Effector memory CD8-positive, alpha-beta T cell (primary cell): Measurements from ENCODE around the gene MTCL1.
A peak's percentile ranks its signal among the peaks of the same experiment; 100 is the strongest.
"Not testable (repeated sequence)": the region's sequence is repeated elsewhere in the genome, so short reads cannot be mapped to it uniquely, and the experiment has no call there.

Experiments
- ATAC-seq: fragments of 150-1000 bp; cut with Tn5 transposase; replicated peaks from 2 replicates; pipeline ENCODE4 v1.10.0; 2021; ENCODE audit warnings: mild to moderate bottlenecking, moderate library complexity
- DNase-seq, 3 experiments: peaks; one replicate each; pipeline ENCODE4 v3.0.0; 2021
- H3K27ac Mint-ChIP-seq, 2 donors: one replicate each; pipeline ENCODE4 v1.8.0; 2022; ENCODE audit warnings: mild to moderate bottlenecking in 2 of 2, mixed read lengths in 2 of 2, moderate library complexity in 2 of 2
- H3K27me3 Mint-ChIP-seq, 2 donors: one replicate each; pipeline ENCODE4 v1.8.0; 2022; ENCODE audit warnings: mixed read lengths in 2 of 2
- H3K36me3 Mint-ChIP-seq: one replicate; pipeline ENCODE4 v1.8.0; 2022; ENCODE audit warnings: mild to moderate bottlenecking, moderate library complexity, mixed read lengths; ENCODE audit not compliant: insufficient read depth
- H3K4me1 Mint-ChIP-seq, 2 donors: one replicate each; pipeline ENCODE4 v1.8.0; 2022; ENCODE audit warnings: low read depth in 2 of 2, mixed read lengths in 2 of 2
- H3K4me3 Mint-ChIP-seq, 2 donors: one replicate each; pipeline ENCODE4 v1.8.0; 2022; ENCODE audit warnings: mild to moderate bottlenecking in 2 of 2, mixed read lengths in 2 of 2, moderate library complexity in 2 of 2
- H3K9me3 Mint-ChIP-seq, 2 donors: one replicate each; pipeline ENCODE4 v1.8.0; 2022; ENCODE audit warnings: mixed read lengths in 2 of 2

MTCL1 gene

DNA sequence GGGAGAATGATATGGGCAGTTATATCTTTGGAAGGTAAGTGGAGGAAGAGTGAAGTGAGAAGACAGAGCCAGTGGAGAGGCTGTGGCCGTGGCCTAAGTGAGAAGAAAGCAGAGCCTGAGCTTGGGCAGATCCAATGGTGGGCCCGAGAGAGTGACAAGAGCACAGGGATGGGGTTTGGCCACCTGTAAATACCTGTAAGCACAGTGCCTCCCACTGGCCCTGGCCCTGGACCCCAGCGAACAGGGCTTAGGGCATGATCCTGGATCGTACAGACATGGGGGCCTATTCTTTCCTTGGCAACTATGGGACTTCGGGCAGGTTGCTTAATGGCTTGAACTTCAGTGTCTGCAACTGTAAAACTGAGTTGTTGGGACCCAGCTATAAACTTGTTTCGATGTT is 44.1 kb downstream of the MTCL1 start:
- Mint-ChIP-seq H3K4me1 (peaks cover 15 to 16% of the 10 kb centered on the region in 2 donors), H3K27me3 (no peaks in the 10 kb centered on the region), H3K4me3 (no peak overlapping the region), H3K36me3 (no peaks in the 10 kb centered on the region), H3K9me3 (no peaks in the 10 kb centered on the region), H3K27ac (no peak overlapping the region)
- no peak for DNase-seq
- no peak for ATAC-seq

DNA sequence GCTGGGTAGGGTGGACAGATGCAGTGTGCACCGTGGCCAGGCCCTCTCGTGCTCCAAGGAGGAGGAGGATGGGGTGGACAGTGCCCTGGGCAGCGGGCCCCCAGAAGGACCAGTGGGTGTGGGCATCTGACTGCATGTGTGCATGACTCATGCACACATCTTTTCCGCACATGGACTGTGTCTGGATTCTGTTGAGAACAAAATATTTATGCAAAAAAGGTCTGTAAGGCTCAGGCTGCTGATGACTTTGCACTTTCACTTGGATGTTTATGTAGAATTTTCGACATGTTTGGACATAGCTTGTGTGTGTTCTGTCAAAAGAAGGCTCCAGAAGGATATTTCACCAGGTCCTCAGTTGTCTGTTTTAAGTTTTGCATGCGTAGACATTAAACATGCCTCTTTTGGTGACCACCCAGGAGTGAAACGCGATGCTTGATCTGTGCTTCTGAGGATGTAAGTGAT is 45.6 kb downstream of the MTCL1 start:
- DNase-seq = no peak
- Mint-ChIP-seq H3K36me3 (no peaks in the 10 kb centered on the region), H3K9me3 (no peaks in the 10 kb centered on the region), H3K27ac (no peak overlapping the region), H3K27me3 (no peaks in the 10 kb centered on the region), H3K4me1 (peaks cover 12 to 21% of the 10 kb centered on the region in 2 donors), H3K4me3 (no peak overlapping the region)
- no peak for ATAC-seq

DNA sequence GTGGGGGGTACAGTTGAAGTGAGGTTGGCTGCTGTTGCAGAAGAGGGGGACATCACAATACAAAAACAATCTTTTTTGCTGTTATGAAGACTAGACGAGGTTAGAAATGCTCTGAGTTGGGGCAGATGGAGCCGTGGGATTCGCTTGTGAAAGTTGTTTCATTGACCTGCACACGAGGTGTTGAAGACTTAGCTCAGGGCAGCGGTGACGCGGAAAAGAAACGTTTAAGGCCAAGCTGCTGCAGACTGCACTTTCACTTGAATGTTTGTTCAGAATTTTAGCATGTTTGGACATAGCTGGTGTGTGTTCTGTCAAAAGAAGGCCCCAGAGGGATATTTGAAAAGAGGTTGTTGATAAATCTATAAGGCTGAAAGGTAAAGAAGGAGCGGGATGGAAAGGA is 46.3 kb downstream of the MTCL1 start:
- ATAC-seq (no peak), DNase-seq (no peak)
- no peaks in the 10 kb centered on the region for H3K36me3 Mint-ChIP-seq
- H3K4me1 Mint-ChIP-seq = peaks cover 14 to 24% of the 10 kb centered on the region in 2 donors
- no peaks in the 10 kb centered on the region for H3K9me3 Mint-ChIP-seq
- H3K27me3 Mint-ChIP-seq = no peaks in the 10 kb centered on the region
- no peak overlapping the region for H3K27ac Mint-ChIP-seq
- no peak overlapping the region for H3K4me3 Mint-ChIP-seq

DNA sequence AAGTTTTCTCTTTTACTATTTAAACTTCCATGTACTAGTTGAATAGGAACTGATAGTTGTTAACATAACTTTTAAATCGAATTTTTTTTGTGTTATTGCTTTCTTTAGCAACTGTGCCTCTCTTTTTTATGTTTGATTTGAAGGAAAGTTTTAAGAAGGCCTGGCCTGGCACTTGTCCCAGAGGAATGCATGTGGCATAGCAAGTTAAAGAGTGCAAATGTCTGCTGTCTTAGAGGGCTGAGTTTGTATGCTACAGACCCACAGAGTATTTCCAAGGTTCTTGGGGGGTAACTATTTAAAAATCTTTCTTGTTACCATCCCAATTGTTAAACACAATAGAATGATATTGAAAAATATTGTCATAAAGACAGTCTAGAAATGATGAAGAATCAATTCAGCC is 47.0 kb downstream of the MTCL1 start:
- H3K4me1 Mint-ChIP-seq = peaks cover 14 to 26% of the 10 kb centered on the region in 2 donors
- no peak for ATAC-seq
- no peak overlapping the region for H3K27ac Mint-ChIP-seq
- no peaks in the 10 kb centered on the region for H3K36me3 Mint-ChIP-seq
- no peak for DNase-seq
- H3K4me3 Mint-ChIP-seq = no peak overlapping the region
- H3K9me3 Mint-ChIP-seq = no peaks in the 10 kb centered on the region
- no peaks in the 10 kb centered on the region for H3K27me3 Mint-ChIP-seq

DNA sequence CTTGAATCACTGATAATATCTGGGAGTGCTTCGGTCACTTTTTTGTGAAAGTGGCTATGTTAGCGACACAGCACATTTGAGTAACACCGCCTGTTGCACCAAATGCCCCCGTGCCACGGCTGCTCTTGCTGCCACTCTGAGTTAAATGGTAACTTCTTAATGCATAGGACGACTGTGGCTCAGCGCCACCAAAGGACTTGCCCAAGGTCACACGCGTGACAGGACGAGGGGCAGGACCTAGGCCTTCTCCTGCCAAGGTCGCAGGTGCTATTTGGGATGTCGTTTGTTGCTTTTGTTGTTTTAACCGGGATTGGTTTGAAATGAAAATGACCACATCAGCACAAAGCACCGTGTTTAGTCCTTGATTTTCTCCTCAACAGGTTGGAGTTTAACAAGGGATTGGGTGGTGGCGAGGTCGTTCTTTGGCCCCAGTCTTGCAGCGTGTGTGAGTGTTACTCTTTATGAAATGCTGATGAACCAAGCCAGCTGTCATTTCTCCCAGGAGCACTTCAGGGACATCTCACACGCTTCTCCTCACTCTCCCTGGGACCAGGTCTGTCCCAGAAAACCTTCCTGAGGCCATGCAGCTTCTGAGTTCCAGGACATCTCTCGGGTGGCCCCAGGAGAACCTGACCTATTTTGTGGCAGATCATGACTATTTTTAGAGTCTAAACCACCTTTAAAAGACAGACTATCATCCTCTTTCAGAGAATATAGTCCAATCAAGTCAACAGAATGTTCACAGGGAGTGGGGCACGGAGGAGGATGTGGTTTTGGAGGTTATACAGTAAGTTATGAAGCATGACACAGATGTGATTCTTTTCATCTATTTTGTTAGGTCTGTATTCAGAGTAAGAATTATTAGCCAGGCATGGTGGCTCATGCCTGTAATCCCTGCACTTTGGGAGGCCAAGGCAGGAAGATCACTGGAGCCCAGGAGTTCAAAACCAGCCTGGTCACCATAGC is 49.9 kb downstream of the MTCL1 start:
- Mint-ChIP-seq H3K36me3 (no peaks in the 10 kb centered on the region), H3K4me3 (peak overlapping the region; percentile 76 to 81), H3K9me3 (no peaks in the 10 kb centered on the region), H3K4me1 (peaks cover 13 to 26% of the 10 kb centered on the region in 2 donors), H3K27ac (peak overlapping the region; percentile 20 to 80), H3K27me3 (peaks cover 0 to 6% of the 10 kb centered on the region in 2 donors)
- DNase-seq (peak; percentile 41 to 48 (median 45)), ATAC-seq (peak; percentile 99)

DNA sequence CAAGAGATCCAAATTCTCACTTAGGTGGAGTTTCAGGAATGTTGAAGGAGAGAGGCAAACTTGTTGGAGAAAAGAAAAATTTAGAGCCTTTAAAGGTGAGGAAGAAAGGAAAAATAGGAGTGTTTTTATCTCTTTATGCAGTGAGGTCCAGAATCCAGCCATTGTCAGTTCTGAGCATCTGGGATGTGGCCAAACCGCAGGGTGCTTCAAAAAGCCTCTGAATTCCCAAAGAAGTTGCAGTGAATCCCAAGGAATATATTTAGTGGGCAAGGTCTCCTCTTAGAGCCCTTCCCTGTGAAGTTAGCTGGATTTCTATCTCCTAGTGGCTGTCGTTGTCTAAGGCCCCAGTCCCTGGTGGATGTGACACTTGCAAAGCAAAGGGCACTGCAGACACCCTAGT is 51.2 kb downstream of the MTCL1 start:
- no peak for DNase-seq

DNA sequence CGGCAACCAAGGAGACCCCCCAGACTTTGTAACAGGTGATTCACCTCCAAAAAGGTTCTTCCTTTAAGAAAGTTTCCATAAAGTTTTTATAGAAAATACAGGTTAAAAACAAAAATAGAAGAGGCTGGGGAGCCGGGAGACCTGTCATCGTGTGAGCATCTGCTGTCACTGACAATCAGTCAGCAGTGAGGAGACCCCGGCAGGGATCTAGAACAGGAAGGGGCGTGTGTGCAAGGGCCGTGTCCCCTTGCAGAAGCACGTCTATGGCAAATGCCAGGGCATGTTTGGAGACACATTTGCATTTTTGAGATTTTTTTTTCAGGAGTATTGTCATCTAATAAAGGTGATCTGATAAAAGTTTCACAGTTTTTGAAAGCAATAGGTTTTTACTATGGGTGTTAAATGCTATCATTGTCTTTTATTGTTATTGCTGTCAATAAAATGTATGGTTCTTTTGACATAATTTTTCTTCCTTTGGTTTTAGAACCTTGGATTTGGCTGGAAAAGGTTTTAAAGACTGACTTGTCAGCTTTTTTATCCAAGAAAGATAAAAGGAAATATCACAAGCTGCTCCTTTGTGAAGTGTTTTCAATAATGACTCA is 52.1 kb downstream of the MTCL1 start:
- no peak overlapping the region for H3K27ac Mint-ChIP-seq
- no peaks in the 10 kb centered on the region for H3K36me3 Mint-ChIP-seq
- peaks cover 11 to 25% of the 10 kb centered on the region in 2 donors for H3K4me1 Mint-ChIP-seq
- no peak for ATAC-seq
- no peak for DNase-seq
- no peak overlapping the region for H3K4me3 Mint-ChIP-seq
- H3K9me3 Mint-ChIP-seq = peaks cover 0 to 3% of the 10 kb centered on the region in 2 donors
- peaks cover 12 to 14% of the 10 kb centered on the region in 2 donors for H3K27me3 Mint-ChIP-seq

More for the DNA sequence above, 51.2 kb downstream of the MTCL1 start:
- peaks cover 0 to 3% of the 10 kb centered on the region in 2 donors for H3K9me3 Mint-ChIP-seq
- H3K27ac Mint-ChIP-seq = no peak overlapping the region
- H3K27me3 Mint-ChIP-seq = peaks cover 5 to 6% of the 10 kb centered on the region in 2 donors
- H3K4me1 Mint-ChIP-seq = peaks cover 11 to 25% of the 10 kb centered on the region in 2 donors
- H3K4me3 Mint-ChIP-seq = no peak overlapping the region
- no peaks in the 10 kb centered on the region for H3K36me3 Mint-ChIP-seq
- ATAC-seq = no peak

DNA sequence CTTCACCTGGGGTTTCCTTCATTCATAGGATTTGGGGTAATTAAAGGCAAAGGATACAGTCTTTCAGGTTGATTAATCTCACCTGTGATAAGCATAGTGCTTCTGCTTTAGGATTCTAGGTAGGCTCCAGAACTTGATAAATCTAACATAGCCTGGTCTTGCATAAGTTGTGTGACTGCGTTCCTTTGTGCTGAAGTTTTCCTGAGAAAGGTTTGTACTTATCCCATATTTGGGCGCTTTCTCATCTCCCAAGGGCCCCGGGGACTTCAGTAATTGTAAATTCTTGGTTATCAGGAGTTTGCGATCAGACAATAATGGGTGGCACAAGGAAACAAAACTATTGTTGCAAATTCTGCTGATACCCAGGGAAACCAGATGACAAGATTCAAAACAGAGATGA is 53.1 kb downstream of the MTCL1 start:
- no peak overlapping the region for H3K4me3 Mint-ChIP-seq
- H3K27me3 Mint-ChIP-seq = peaks cover 15 to 21% of the 10 kb centered on the region in 2 donors
- peaks cover 0 to 3% of the 10 kb centered on the region in 2 donors for H3K9me3 Mint-ChIP-seq
- H3K36me3 Mint-ChIP-seq = no peaks in the 10 kb centered on the region
- ATAC-seq (no peak), DNase-seq (no peak)
- H3K27ac Mint-ChIP-seq = no peak overlapping the region
- peaks cover 11 to 24% of the 10 kb centered on the region in 2 donors for H3K4me1 Mint-ChIP-seq

DNA sequence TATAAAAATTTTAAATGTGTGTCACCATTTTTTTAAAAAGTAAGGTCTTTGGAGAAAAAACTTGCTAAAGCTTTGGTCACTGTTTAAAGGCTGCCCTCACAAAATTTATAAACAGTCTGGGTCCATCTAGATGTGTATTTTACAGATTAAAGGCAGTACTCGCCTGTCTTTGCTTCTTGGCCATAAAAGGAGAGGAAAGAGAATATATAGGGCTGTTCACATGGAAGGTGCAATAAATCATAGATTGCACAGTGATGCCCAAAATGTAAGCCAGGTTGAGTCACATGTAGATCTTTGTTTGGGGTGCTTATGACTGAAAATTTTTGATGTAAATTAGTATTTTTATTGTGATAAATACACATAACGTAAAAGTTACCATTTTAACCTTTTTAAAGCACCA is 55.6 kb downstream of the MTCL1 start:
- Mint-ChIP-seq H3K27me3 (peaks cover 15 to 30% of the 10 kb centered on the region in 2 donors), H3K4me1 (peaks cover 3 to 9% of the 10 kb centered on the region in 2 donors), H3K4me3 (no peak overlapping the region), H3K27ac (no peak overlapping the region), H3K9me3 (peaks cover 0 to 3% of the 10 kb centered on the region in 2 donors), H3K36me3 (no peaks in the 10 kb centered on the region)
- DNase-seq = no peak
- no peak for ATAC-seq

DNA sequence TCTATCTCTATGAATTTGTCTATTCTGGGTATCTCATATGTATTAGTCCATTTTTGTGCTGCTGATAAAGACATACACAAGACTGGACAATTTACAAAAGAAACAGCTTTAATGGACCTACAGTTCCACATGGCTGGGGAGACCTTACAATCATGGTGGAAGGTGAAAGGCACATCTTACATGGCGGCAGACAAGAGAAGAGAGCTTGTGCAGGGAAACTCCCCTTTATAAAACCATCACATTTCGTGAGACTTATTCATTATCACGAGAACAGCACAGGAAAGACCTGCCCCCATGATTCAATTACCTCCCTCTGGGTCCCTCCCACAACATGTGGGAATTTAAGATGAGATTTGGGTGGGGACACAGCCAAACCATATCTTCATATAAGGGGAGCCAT is 56.2 kb downstream of the MTCL1 start:
- H3K36me3 Mint-ChIP-seq, H3K9me3 Mint-ChIP-seq, ATAC-seq, DNase-seq, H3K27ac Mint-ChIP-seq, H3K4me3 Mint-ChIP-seq, H3K4me1 Mint-ChIP-seq: not testable (repeated sequence)
- peaks cover 15 to 30% of the 10 kb centered on the region in 2 donors for H3K27me3 Mint-ChIP-seq

DNA sequence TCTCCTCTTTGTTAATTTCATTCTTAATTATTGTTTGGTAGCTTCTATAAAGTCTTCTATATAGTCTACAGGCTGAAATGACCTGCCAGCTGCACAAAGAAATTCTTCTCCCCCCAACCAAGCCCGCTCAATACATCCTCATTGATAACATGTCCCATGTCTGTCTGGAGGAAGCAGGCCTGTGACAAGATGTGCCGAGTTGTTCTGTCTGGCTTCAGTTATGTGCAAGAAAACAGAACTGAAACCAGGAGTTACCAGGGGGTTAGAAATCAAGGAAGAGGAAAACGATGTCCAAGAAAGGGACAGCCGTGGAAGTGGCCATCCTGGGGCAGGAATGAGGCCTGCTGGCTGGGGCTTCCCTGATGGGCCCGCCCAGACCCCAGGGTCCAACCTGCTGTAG is 57.6 kb downstream of the MTCL1 start:
- Mint-ChIP-seq H3K27me3 (peaks cover 15 to 30% of the 10 kb centered on the region in 2 donors), H3K27ac (no peak overlapping the region), H3K36me3 (no peaks in the 10 kb centered on the region), H3K4me3 (no peak overlapping the region), H3K4me1 (peaks cover 0 to 3% of the 10 kb centered on the region in 2 donors), H3K9me3 (peaks cover 0 to 3% of the 10 kb centered on the region in 2 donors)
- ATAC-seq = no peak
- DNase-seq = no peak

DNA sequence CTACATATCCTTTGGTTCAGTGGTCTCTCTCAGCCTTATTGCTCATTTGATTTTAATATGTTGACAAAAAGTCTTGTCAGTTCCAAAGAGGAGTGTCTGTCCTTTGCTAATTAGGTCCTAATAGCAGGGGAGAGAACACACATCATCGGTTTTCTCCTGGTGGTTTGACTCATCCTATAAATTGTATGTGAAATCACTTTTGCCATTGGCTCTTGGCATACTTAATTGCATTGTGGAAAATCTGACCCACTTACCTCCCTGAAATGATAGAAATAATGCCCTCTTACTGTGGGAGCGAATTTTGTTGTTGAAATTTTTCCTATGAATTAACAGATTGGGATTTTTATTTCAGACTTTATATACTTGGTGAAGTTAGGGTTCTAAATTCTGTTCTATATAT is 58.3 kb downstream of the MTCL1 start:
- H3K27me3 Mint-ChIP-seq = peaks cover 12 to 30% of the 10 kb centered on the region in 2 donors
- DNase-seq = no peak
- no peaks in the 10 kb centered on the region for H3K4me1 Mint-ChIP-seq
- no peaks in the 10 kb centered on the region for H3K36me3 Mint-ChIP-seq
- no peak overlapping the region for H3K27ac Mint-ChIP-seq
- H3K4me3 Mint-ChIP-seq = no peak overlapping the region
- H3K9me3 Mint-ChIP-seq = peaks cover 0 to 3% of the 10 kb centered on the region in 2 donors
- no peak for ATAC-seq

DNA sequence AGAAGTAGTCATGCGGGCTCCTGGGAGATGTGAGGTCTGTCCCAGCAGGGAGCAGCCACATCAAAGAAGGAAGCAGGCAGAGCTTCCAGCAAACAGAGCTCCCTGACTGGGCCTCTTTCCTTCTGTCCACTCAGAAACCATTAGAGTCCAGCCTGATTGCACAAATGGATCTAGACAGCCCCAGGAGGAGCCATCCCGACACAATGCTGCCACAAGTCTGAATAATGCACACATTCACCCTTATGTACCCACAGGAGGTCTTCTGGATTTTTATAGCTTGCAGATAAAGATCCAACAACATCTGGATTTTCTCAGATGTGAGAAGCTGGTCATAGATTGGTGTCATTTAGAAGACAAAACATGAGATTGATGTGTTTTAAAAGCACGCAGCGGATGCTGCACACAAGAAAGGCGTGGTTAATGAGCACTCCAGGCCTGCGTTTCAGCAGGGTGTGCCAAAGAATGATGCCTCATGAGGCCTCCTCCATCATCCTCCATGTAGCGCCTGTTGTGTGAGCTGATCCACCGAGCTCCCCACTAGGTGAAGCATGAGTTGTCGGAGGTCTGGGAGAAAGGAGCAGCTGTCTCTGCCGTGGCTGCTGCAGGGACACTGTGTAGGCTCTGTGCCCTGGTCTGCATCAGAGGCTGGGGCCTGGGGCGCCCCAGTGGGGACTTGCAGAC is 60.6 kb downstream of the MTCL1 start:
- H3K9me3 Mint-ChIP-seq = peaks cover 0 to 3% of the 10 kb centered on the region in 2 donors
- peaks cover 10 to 30% of the 10 kb centered on the region in 2 donors for H3K27me3 Mint-ChIP-seq
- DNase-seq (no peak), ATAC-seq (no peak)
- H3K27ac Mint-ChIP-seq = no peak overlapping the region
- no peaks in the 10 kb centered on the region for H3K4me1 Mint-ChIP-seq
- H3K4me3 Mint-ChIP-seq = no peak overlapping the region
- no peaks in the 10 kb centered on the region for H3K36me3 Mint-ChIP-seq
